Loucy (cell line): ENCODE data around the gene CHST11.

Experiments used
- H2AFZ ChIP-seq: fragments of 200-600 bp; sonication (generic); 2 replicates; pipeline ENCODE4 v1.6.0; 2016; ENCODE audit warnings: antibody characterized with exemption, mild to moderate bottlenecking, low read length, moderate library complexity
- H3F3A ChIP-seq: fragments of 200-600 bp; 2 replicates; pipeline ENCODE4 v1.6.0; 2016; ENCODE audit warnings: antibody characterized with exemption, low read depth, mild to moderate bottlenecking
- H3K27me3 ChIP-seq: fragments of 200-600 bp; sonication (generic); 2 replicates; pipeline ENCODE4 v1.6.1; 2014; ENCODE audit warnings: low read length, mild to moderate bottlenecking; ENCODE audit not compliant: insufficient read depth, poor library complexity, severe bottlenecking
- H3K36me3 ChIP-seq: fragments of 200-600 bp; sonication (generic); 2 replicates; pipeline ENCODE4 v1.6.1; 2016; ENCODE audit warnings: low read length; ENCODE audit not compliant: insufficient read depth
- H3K4me1 ChIP-seq: fragments of 200-600 bp; sonication (generic); 2 replicates; pipeline ENCODE4 v1.5.1; 2014; ENCODE audit warnings: low read length, mild to moderate bottlenecking; ENCODE audit not compliant: insufficient read depth, poor library complexity, severe bottlenecking
- H3K4me2 ChIP-seq: fragments of 200-600 bp; sonication (generic); 2 replicates; pipeline ENCODE4 v1.6.0; 2014; ENCODE audit warnings: antibody characterized with exemption, low read length, low read depth, mild to moderate bottlenecking; ENCODE audit not compliant: poor library complexity, severe bottlenecking
- H3K4me3 ChIP-seq: fragments of 200-600 bp; sonication (generic); 2 replicates; pipeline ENCODE4 v1.5.1; 2014; ENCODE audit warnings: low read length, mild to moderate bottlenecking, mixed read lengths; ENCODE audit not compliant: poor library complexity, severe bottlenecking
- H3K79me2 ChIP-seq: fragments of 200-600 bp; sonication (generic); 2 replicates; pipeline ENCODE4 v1.6.1; 2014; ENCODE audit warnings: low read length; ENCODE audit not compliant: insufficient read depth
- H3K9ac ChIP-seq: fragments of 200-600 bp; sonication (generic); 2 replicates; pipeline ENCODE4 v1.6.0; 2014; ENCODE audit warnings: mild to moderate bottlenecking, low read depth, low read length, moderate library complexity; ENCODE audit not compliant: poor library complexity, severe bottlenecking
- H3K9me2 ChIP-seq: fragments of 200-600 bp; sonication (generic); replicated peaks from 2 replicates; pipeline ENCODE4 v1.6.1; 2016; ENCODE audit warnings: low read depth, low read length, mixed read lengths
- H3K9me3 ChIP-seq: fragments of 200-600 bp; sonication (generic); 2 replicates; pipeline ENCODE4 v1.6.1; 2014; ENCODE audit warnings: mild to moderate bottlenecking, antibody characterized with exemption, low read length, low read depth; ENCODE audit not compliant: insufficient read depth
- H4K20me1 ChIP-seq: fragments of 200-600 bp; sonication (generic); 2 replicates; pipeline ENCODE4 v1.6.0; 2014; ENCODE audit warnings: antibody characterized with exemption, low read length, mild to moderate bottlenecking; ENCODE audit not compliant: insufficient read depth, poor library complexity, severe bottlenecking
- CTCF ChIP-seq: fragments of 200-600 bp; sonication (generic); conservative IDR thresholded peaks from 2 replicates; pipeline ENCODE4 v1.5.1; 2014; ENCODE audit warnings: mild to moderate bottlenecking, antibody characterized with exemption, low read length
- EZH2phosphoT487 ChIP-seq: fragments of 200-600 bp; IDR thresholded peaks from 2 replicates; pipeline ENCODE4 v1.6.1; 2018; ENCODE audit warnings: antibody characterized with exemption, mild to moderate bottlenecking, moderate library complexity, borderline replicate concordance

CHST11 gene

GRCh38 chr12:104624529-104624928 lies 167.8 kb downstream of the CHST11 start:
- peaks cover 90% of the 10 kb centered on the region; the same call in 1 of the 2 replicates for H3K36me3 ChIP-seq
- no peak overlapping the region for H3K9ac ChIP-seq
- H3F3A ChIP-seq, result no peaks in the 10 kb centered on the region
- no peaks in the 10 kb centered on the region for H3K4me1 ChIP-seq
- H4K20me1 ChIP-seq, result peaks cover 96% of the 10 kb centered on the region
- no peaks in the 10 kb centered on the region for H3K27me3 ChIP-seq
- no peak overlapping the region for H3K4me2 ChIP-seq
- H3K9me3 ChIP-seq, result no peaks in the 10 kb centered on the region
- H3K9me2 ChIP-seq, result no peaks in the 10 kb centered on the region
- TF ChIP-seq CTCF, result no peak
- no peak for TF ChIP-seq EZH2phosphoT487
- peaks cover 100% of the 10 kb centered on the region for H3K79me2 ChIP-seq
- H3K4me3 ChIP-seq, result no peak overlapping the region
- no peak overlapping the region for H2AFZ ChIP-seq

- no peak overlapping the region for H2AFZ ChIP-seq
- TF ChIP-seq EZH2phosphoT487 (no peak), CTCF (no peak)
- H3K9me3 ChIP-seq, result no peaks in the 10 kb centered on the region
- peaks cover 100% of the 10 kb centered on the region for H3K79me2 ChIP-seq
- peaks cover 96% of the 10 kb centered on the region for H4K20me1 ChIP-seq
- H3K4me2 ChIP-seq, result no peak overlapping the region
- H3K27me3 ChIP-seq, result no peaks in the 10 kb centered on the region
- H3K9ac ChIP-seq, result peak overlapping the region; percentile 11
- no peaks in the 10 kb centered on the region for H3K9me2 ChIP-seq
- no peaks in the 10 kb centered on the region for H3K4me1 ChIP-seq
- no peak overlapping the region for H3K4me3 ChIP-seq
- no peaks in the 10 kb centered on the region for H3F3A ChIP-seq
- H3K36me3 ChIP-seq, result peaks cover 90% of the 10 kb centered on the region; the same call in 1 of the 2 replicates
These were observed 169.5 kb downstream of the CHST11 start for GRCh38 chr12:104626069-104626837.

GRCh38 chr12:104627231-104627989 lies 170.7 kb downstream of the CHST11 start:
- peaks cover 80% of the 10 kb centered on the region; the same call in 1 of the 2 replicates for H3K36me3 ChIP-seq
- H3K4me1 ChIP-seq, result no peaks in the 10 kb centered on the region

More at GRCh38 chr12:104627231-104627989, 170.7 kb downstream of the CHST11 start:
- TF ChIP-seq EZH2phosphoT487 (no peak), CTCF (no peak)
- H2AFZ ChIP-seq, result no peak overlapping the region
- no peaks in the 10 kb centered on the region for H3K9me2 ChIP-seq
- H3K4me2 ChIP-seq, result no peak overlapping the region
- no peak overlapping the region for H3K9ac ChIP-seq
- peaks cover 100% of the 10 kb centered on the region for H3K79me2 ChIP-seq
- no peaks in the 10 kb centered on the region for H3K9me3 ChIP-seq
- H3F3A ChIP-seq, result no peaks in the 10 kb centered on the region
- no peaks in the 10 kb centered on the region for H3K27me3 ChIP-seq
- peaks cover 96% of the 10 kb centered on the region for H4K20me1 ChIP-seq
- H3K4me3 ChIP-seq, result no peak overlapping the region
